Gastrocnemius medialis (tissue), 4 donors: ENCODE measurements around the gene POLR3GL. TPM values are rescaled to one million over a fixed set of nuclear protein-coding genes. Genes with fewer than 3 reads are reported as not detected.

ENCODE experiments used
- ATAC-seq, 2 donors: fragments of 150-250 bp; one replicate each; pipeline ENCODE4 v1.9.1; 2016
- DNase-seq, 2 donors: peaks; one replicate each; pipeline ENCODE4 v3.0.0-alpha.2; 2019
- H3K27ac ChIP-seq, 4 donors: fragments of 200-600 bp; sonication (generic); 1 replicate in 1 of 4; 2 replicates in 3 of 4; pipeline ENCODE4 v1.5.1; 2016 to 2018; ENCODE audit warnings: mild to moderate bottlenecking in 2 of 4, moderate library complexity in 1 of 4
- H3K27me3 ChIP-seq, 3 donors: fragments of 200-600 bp; sonication (generic) in 2 of 3; 1 replicate in 1 of 3; 2 replicates in 2 of 3; pipeline versions ENCODE4 v1.5.1 to v1.6.0; 2016 to 2019; ENCODE audit warnings: mild to moderate bottlenecking in 1 of 3, moderate library complexity in 1 of 3
- H3K36me3 ChIP-seq, 2 donors: fragments of 200-600 bp; sonication (generic) in 1 of 2; one replicate each; pipeline ENCODE4 v1.5.1; 2017 to 2018
- H3K4me1 ChIP-seq, 2 donors: fragments of 200-600 bp; sonication (generic) in 1 of 2; one replicate each; pipeline ENCODE4 v1.5.1; 2016 to 2017; ENCODE audit warnings: mild to moderate bottlenecking in 2 of 2
- H3K4me3 ChIP-seq, 4 donors: fragments of 200-600 bp; sonication (generic) in 3 of 4; 1 replicate in 1 of 4; 2 replicates in 3 of 4; pipeline ENCODE4 v1.5.1; 2016 to 2019; ENCODE audit warnings: mild to moderate bottlenecking in 2 of 4
- H3K9me3 ChIP-seq, 3 donors: fragments of 200-600 bp; sonication (generic) in 2 of 3; 1 replicate in 1 of 3; 2 replicates in 2 of 3; pipeline ENCODE4 v1.5.1; 2016 to 2019
- POLR2A ChIP-seq, 2 donors: fragments of 450-650 bp; IDR thresholded peaks; one replicate each; pipeline ENCODE4 v1.6.1; 2017; ENCODE audit warnings: antibody characterized with exemption in 2 of 2, mild to moderate bottlenecking in 2 of 2, moderate library complexity in 2 of 2
- in situ Hi-C, 4 donors: fragments of 200-750 bp; cut with MboI; loops; one replicate each; pipeline versions ENCODE4 v1.15.0 to v1.8.0; 2017; ENCODE audit warnings: low sequenced_read_pairs in 4 of 4
- intact Hi-C: fragments of 100-400 bp; cut with DNase I; formaldehyde crosslinking; loops from one replicate; pipeline ENCODE4 v1.15.1; 2023; ENCODE audit warnings: low total_unique reads
- total RNA-seq, 4 donors: library from RNA; depleted of rRNA; stranded (reverse); fragments of >200 nt; gene quantifications; one replicate each; pipeline versions ENCODE4 v1.1.0 to v1.2.3, GENCODE V29; 2016
- TF ChIP-seq, protein P1 (sequence below), 5 experiments: fragments of 450-650 bp in 3 of 5; fragments of 200-600 bp in 2 of 5; sonication (generic) in 2 of 5; IDR thresholded peaks in 4 of 5; conservative IDR thresholded peaks in 1 of 5; 1 replicate in 4 of 5; 2 replicates in 1 of 5; pipeline ENCODE4 v1.5.1; 2016 to 2019; ENCODE audit warnings: antibody characterized with exemption in 5 of 5, mild to moderate bottlenecking in 3 of 5, moderate library complexity in 3 of 5

POLR3GL gene
- total RNA-seq, 4 donors from 2014 or later, result 43.5 to 78.8 (median 59.4) TPM

GRCh38 chr1:145992502-145992936 lies 28.0 kb downstream of the POLR3GL start:
- in situ Hi-C loops, result no loop called here
- DNase-seq (peak in 1 of 2 donors; percentile 33), ATAC-seq (no peak)
- TF ChIP-seq, protein P1, sequence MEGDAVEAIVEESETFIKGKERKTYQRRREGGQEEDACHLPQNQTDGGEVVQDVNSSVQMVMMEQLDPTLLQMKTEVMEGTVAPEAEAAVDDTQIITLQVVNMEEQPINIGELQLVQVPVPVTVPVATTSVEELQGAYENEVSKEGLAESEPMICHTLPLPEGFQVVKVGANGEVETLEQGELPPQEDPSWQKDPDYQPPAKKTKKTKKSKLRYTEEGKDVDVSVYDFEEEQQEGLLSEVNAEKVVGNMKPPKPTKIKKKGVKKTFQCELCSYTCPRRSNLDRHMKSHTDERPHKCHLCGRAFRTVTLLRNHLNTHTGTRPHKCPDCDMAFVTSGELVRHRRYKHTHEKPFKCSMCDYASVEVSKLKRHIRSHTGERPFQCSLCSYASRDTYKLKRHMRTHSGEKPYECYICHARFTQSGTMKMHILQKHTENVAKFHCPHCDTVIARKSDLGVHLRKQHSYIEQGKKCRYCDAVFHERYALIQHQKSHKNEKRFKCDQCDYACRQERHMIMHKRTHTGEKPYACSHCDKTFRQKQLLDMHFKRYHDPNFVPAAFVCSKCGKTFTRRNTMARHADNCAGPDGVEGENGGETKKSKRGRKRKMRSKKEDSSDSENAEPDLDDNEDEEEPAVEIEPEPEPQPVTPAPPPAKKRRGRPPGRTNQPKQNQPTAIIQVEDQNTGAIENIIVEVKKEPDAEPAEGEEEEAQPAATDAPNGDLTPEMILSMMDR (IDR thresholded peaks at IDR 0.05 in 4 of 5, conservative IDR thresholded peaks at IDR 0.05 in 1 of 5), result no peak
- TF ChIP-seq POLR2A (IDR thresholded peaks at IDR 0.05), result no peak
- Histone ChIP-seq H3K27me3 (no peaks in the 10 kb centered on the region), H3K4me1 (peaks cover 1 to 5% of the 10 kb centered on the region in 2 donors), H3K36me3 (peaks cover 26 to 40% of the 10 kb centered on the region in 2 donors), H3K27ac (peak overlapping the region; percentile 95 to 99 (median 98)), H3K4me3 (peak overlapping the region; percentile 63 to 98 (median 81)), H3K9me3 (no peaks in the 10 kb centered on the region)
- intact Hi-C loops, result no loop called here

DNA sequence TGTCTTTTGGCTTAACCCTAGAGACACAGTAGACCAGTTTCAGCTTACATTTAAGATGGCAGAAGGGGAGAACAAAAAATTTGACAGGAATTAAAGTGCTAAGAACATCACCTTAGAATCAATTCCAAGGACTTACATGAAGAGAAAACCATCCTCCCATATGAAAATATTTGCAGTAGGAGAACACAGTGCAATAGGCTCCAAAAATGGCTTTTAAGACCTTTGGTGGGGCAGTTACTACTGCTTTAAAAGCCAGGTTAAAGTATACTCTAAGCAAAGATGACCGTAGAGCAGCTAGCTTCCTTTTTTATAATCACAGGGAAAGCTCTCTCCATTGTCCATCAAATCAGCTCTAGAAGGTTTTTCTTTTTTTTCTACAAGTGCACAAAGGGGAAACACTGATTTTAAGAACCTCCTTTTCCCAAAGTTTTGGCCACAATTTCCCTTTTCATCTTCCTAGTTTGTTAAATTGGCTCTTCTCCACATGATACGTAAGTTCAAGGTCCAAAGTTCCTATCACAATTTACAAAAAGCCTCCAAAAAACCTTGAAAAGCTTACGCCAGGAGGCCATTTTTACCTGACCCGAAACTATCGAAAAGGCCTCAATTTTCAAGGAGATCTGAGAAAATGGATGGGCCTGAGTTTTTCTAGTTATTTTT lies 28.6 kb downstream of the POLR3GL start:
- H3K9me3 ChIP-seq, result no peaks in the 10 kb centered on the region
- in situ Hi-C loops (no loop called here), intact Hi-C loops (no loop called here)
- H3K4me3 ChIP-seq, result peak overlapping the region; percentile 63 to 98 (median 81)
- peak overlapping the region; percentile 95 to 99 (median 98) for H3K27ac ChIP-seq
- DNase-seq (no peak), ATAC-seq (no peak)
- H3K27me3 ChIP-seq, result no peaks in the 10 kb centered on the region
- peaks cover 0 to under 1% of the 10 kb centered on the region in 2 donors for H3K4me1 ChIP-seq
- peaks cover 26 to 40% of the 10 kb centered on the region in 2 donors for H3K36me3 ChIP-seq
- no peak for TF ChIP-seq POLR2A (IDR thresholded peaks at IDR 0.05)
- TF ChIP-seq, protein P1 (IDR thresholded peaks at IDR 0.05 in 4 of 5, conservative IDR thresholded peaks at IDR 0.05 in 1 of 5), result no peak

GRCh38 chr1:145993618-145994390 lies 29.3 kb downstream of the POLR3GL start:
- Histone ChIP-seq H3K36me3 (peaks cover 26 to 40% of the 10 kb centered on the region in 2 donors), H3K27ac (peak overlapping the region; percentile 95 to 99 (median 98)), H3K4me3 (peak overlapping the region; percentile 63 to 98 (median 81)), H3K27me3 (no peaks in the 10 kb centered on the region), H3K9me3 (no peaks in the 10 kb centered on the region), H3K4me1 (peaks cover 0 to 8% of the 10 kb centered on the region in 2 donors)
- ATAC-seq (no peak), DNase-seq (peak in 1 of 2 donors; percentile 26)
- in situ Hi-C loops, result no loop called here
- intact Hi-C loops, result no loop called here
- TF ChIP-seq POLR2A (IDR thresholded peaks at IDR 0.05), result no peak
- TF ChIP-seq, protein P1 (IDR thresholded peaks at IDR 0.05 in 4 of 5, conservative IDR thresholded peaks at IDR 0.05 in 1 of 5), result no peak

GRCh38 chr1:145994391-145995120 lies 30.1 kb downstream of the POLR3GL start:
- Histone ChIP-seq H3K27ac (peak overlapping the region; percentile 95 to 99 (median 98)), H3K36me3 (peaks cover 26 to 40% of the 10 kb centered on the region in 2 donors), H3K4me3 (peak overlapping the region; percentile 63 to 98 (median 81)), H3K4me1 (peaks cover 0 to 13% of the 10 kb centered on the region in 2 donors), H3K27me3 (no peaks in the 10 kb centered on the region), H3K9me3 (no peaks in the 10 kb centered on the region)
- in situ Hi-C loops, result no loop called here
- peak in 1 of 2 donors; percentile 29 for TF ChIP-seq POLR2A (IDR thresholded peaks at IDR 0.05)
- TF ChIP-seq, protein P1 (IDR thresholded peaks at IDR 0.05 in 4 of 5, conservative IDR thresholded peaks at IDR 0.05 in 1 of 5), result no peak
- DNase-seq (peak in 1 of 2 donors; percentile 45), ATAC-seq (no peak)
- intact Hi-C loops, result loop anchor here (5.0 kb wide), 1 partner anchor 47 kb away; no protein-coding TSS in a partner anchor
